ENCODE measurements around the gene DLL1.
"Not testable (repeated sequence)": the region's sequence is repeated elsewhere in the genome, so short reads cannot be mapped to it uniquely, and the experiment has no call there.

The DLL1 gene

DNA sequence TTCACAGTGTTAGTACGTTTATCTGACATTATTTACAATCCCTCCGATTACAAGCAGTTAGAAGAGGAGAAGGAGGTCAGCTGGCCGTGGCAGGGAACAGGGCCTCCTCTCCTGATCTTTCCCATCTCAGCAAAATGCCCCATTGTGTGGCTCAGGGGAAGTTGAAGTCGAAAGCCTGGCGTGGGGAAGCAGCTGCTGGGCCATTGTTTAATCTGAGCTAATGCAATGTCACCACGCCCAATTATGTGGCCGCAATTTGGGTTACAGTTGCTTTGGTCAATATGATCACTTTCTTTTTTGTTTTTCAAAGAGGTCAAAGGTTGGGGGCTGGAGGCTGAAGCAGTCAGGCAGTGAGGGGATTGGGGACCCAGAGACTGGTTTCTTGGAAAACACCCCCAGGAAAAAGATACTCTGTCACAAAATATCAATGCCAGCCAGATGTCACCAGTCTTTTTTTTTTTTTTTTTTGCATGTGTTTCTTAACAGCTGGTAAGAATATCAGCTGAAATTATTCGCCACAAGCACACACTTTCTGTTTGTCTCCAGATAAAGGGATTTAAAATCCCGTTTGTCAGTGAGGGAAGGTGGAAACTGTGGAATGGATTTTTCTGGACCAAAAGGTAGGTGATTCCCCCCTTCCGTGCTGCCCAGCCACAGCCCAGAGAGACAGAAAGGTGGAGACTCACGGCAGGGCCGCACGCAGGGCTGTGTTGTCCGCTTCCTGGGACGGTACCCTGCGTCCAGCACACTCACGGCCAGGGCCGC is 24.6 kb downstream of the DLL1 start:
- DNase-seq = no peak

DNA sequence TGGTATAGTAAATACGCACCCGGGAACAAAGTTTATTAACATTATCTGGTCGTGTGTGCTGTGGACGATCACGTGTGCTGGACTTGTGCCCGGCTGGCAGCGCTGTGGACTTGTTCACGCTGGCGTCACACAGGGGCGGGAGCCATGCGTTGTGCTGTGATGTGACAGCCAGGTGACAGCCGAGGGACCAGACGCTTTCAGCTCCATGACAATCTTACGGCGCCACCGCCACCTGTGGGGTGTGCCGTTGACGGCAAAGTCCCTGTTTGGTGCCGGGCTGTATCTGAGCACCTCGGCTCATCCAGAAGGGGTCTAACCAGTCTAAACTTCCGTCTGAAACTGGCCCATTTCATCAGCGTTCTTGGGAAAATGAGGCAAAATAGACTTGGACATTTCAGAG is 25.2 kb downstream of the DLL1 start:
- no peak for DNase-seq

DNA sequence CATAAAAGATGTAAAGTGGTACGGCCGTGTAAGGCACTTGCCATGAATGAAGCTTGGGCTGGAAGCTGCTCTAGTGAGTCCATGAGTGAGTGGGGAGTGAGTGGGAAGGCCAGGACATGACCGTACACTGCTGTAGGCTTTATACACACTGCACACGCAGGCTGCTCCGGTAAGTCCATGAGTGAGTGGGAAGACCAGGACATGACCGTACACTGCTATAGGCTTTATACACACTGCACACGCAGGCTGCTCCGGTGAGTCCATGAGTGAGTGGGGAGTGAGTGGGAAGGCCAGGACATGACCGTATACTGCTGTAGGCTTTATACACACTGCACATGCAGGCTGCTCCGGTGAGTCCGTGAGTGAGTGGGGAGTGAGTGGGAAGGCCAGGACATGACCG is 26.2 kb downstream of the DLL1 start:
- not testable (repeated sequence) for DNase-seq

DNA sequence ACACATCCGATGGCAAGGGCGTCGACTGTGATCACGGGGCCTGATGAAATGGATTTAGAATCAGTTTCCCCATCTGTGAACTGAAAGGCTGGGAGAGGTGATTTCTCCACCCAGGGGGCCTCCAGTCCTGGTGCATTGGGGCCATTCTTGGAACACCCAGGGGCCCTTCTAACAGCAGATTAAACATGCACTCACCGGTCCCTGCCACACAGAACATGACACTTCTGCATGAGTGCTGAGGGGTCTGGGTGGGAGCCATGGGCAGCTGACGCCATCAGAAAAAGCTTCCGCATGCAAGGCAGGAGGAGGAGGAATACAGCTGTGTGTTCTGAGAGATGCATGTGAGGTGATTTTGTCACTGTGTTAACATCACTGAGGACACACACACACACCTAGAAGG is 26.8 kb downstream of the DLL1 start:
- DNase-seq = no peak

DNA sequence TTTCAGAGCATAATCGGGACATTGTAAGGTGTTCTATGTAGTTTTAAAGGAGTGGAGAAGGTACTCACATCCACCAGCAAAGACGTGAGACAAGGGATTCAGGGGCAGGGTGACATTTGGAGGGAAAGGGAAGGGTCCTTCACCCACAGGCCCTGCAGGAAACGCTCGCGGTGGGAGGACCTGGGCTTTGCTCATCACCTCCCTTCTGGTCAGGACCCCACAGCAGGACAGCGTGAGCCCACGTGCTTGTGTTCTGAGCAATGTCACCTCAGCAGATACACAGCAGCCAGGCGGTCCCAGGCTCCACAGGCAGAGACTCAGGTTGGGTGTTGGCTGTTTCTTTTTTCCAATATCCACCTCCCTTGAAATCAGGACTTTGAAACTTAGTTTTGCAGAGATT is 27.5 kb downstream of the DLL1 start:
- DNase-seq = no peak

DNA sequence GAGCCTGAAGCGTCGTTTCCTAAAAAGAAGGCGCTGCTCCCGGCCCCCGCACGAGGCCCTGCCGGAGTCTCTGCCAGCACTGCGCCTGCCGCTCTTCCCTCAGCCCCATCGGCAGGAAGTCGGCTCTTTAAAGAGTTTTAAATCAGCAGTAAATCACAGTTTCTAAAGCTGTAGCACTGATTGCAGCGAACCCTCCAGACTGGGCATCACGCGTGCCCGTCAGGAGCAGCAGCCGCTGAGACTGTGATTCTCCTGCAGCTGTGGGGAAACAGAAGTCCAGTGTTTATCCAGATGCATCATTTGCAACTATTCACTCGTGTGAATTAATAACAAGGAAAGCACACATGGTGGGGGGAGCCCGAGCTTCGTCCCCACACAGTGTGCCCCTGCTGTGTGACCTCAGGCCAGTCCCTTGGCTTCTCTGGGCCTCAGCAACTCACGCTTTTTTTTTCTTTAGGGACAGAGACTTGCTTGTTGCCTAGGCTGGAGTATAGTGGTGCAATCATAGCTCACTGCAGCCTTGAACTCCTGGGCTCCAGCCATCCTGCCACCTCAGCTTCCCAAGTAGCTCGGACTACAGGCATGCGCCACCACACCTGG is 28.3 kb downstream of the DLL1 start:
- DNase-seq = no peak

DNA sequence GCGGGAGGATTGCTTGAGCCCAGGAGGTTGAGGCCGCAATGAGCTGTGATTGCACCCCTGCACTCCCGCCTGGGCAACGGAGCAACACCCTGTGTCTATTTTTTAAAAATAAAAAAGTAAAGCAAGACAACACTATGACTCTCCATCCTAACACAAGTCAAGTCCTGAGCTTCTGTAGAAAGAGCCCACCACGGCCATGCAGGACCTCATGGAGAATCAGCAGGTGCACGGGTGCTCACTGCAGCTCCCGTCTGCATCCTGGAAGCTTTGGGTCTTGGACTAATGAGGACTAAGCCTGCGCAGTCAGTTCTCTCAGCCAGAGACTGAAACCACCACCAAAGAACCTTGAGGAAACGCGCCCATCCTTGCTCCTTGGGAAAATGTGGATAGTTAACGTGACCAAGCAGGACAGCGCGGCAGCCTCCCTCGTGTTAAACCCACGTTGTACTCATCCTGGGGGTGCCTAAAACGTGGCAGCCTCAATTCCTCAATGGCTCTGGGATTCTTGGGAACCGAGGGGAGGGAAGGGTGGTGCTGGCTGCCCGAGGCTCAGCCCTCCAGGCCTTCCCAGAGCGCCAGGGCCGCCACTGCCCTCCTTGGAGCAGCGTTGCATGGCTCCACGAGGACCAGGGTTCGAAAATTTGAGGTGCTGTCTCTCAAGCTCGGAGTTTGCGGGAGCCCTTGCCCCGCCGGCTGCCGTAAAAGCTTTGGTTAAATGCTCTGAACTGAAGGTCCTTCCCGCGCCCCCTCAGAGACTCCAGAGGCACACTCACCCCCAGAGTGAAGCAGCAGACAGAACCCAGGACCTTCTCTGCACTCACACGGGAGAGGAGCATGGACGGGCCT is 29.0 kb downstream of the DLL1 start:
- DNase-seq = no peak

DNA sequence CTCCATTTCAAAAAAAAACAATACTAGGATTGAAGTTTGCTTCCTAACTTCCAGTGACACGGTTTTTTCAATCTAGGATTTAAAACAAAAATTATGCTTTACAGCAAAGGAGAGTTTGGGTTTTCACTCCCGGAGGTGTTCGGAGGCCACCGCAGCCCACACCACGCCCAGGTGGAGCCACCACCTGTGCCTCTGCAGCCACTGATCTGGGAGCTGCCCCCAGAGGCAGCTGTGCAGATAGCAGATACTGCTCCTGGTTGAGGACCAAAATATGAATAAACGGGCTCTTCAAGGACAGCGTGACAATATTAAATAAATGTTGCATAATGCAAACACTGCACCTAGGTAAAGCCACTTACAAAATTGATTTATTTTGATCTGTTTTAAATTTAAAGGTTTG is 30.2 kb downstream of the DLL1 start:
- DNase-seq = no peak

DNA sequence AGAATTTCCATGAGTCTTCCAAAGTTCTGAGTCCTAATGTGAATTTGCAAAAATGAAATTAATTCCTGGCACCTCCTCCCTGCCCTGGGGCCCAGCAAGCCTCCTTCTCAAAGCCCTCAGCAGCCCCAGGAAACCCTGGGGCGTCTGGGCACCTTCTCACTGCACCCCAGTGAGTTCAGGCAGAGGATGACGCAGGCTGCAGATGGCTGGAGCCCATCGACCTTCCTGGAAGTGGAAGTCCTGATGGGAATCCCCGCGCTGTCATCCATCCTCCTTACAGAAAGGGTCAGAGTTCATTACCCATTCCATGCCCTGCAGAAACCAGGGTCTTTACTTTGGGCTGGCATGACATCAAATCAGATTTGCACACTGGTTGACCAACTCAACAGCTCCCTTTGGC is 31.6 kb downstream of the DLL1 start:
- DNase-seq = no peak

DNA sequence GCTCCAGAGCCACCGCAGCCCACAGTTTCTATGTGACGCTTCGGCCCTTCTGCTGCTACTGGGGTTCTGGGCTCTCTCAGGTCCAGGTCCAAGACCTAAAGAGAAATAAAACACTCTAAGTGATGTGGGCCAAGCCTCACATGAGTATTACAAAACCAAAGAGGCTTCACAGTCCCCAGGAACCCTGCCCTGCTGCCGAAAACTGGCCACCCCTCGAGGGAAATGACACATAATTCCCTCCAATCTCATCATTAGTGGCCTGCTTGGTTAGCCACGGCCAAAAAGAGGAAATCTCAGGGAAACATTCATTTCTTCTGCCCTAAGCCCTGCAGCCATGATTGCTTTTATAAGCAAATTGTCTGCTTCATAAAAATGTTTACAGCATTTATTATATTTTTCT is 32.5 kb downstream of the DLL1 start:
- no peak for DNase-seq

DNA sequence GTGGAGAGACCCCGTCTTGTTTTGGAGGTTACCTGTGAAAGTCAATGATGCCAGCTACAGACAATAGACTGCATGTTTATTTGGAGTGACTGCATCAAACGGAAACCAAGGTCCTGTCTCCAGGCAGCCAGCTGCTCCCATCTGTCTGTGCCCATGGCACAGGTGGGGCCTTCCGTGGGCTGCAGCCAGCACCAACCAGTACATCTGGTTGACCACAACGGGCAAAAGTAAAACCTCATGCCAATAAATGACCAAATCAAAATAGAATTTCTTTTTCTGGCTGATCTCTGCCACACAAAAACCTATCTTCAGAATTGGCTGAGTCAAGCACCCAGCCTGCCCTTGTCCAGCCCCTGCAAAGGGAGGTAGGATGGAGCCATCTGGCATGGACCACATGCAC is 33.5 kb downstream of the DLL1 start:
- DNase-seq = no peak

DNA sequence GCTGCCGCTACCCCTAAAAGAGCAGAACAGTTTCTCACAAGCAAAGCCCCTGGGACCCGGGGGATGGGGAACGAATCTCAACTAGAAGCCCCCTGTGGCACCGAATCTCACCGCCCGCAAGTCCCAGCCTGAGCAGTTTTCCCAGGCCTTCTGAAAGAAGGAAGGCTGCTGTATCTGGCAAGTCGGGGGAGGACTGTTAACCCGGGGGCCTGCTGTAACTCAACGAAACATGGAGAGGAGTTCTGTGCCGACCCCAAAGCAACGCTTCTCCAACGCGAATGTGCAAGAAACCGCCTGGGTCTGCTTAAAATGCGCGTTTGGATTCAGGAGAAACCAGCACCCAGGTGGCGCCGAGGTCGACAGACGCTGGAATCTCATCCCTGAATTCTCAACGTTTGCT is 34.2 kb downstream of the DLL1 start:
- DNase-seq = no peak

DNA sequence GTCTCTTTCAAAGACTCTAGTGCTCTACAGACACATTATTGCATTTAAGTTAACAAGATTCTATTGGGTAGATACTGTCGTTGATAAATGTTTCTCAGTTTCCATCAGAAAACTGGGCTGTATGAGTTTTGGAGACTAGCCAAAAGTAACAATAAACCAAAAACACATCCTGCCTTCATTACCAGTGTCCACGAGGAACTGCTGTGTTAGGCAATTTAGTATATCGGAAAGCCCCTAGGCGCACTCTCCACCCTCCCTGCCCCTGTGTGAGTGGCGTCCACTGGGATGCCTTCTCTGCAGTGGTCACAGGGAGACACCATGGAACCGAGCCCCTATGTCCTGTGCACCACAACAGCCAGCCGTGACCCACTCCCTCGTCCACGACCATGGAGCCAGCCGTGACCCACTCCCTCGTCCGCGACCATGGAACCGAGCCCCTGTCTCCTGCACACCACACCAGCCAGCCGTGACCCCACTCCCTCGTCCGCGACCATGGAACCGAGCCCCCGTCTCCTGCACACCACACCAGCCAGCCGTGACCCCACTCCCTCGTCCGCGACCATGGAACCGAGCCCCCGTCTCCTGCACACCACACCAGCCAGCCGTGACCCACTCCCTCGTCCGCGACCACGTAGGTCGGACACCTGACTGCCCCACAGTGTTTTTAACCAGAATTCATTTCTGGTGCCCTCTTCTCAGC is 35.3 kb downstream of the DLL1 start:
- DNase-seq = no peak

DNA sequence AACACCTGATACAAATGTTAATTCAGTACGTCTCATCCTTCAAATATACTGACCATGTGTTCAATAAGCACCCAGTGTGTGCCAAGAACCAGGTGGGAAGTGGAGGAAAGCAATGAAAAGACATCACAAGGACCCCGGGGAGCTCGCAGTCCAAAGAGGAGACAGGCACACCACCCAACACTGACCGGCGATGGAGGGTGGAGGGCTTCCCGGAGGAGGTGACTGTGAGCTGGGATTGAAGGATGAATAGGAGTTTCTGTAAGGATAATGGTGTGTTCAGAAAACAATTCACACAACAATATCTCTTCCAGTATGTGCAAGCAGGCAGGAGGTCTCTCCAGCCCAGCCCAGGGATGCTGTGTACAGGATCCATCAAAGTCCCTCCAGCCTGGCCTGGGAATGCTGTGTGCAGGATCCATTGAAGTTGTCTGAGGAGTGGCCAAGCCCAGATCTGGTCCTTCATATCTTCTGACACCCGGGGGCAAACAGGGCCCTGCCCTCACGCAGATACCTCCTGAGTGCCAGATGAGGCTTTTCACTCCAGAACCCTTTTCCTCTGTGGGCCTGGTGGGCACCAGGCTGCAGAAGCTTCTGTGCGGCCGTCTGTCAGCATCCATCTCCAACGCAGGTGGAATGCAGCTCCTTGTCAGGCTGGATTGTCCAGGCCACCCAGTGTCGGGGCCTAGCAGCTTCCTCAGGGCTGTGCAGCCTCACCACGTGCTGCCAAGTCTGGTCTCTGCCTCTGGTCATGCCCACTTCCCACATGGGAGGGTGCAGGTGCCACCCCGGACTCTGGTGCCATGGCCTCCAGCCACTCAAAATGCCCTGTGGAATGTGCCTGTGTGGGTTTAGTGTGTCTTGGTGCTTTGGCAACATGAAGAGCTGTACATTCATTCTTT is 36.3 kb downstream of the DLL1 start:
- no peak for DNase-seq

DNA sequence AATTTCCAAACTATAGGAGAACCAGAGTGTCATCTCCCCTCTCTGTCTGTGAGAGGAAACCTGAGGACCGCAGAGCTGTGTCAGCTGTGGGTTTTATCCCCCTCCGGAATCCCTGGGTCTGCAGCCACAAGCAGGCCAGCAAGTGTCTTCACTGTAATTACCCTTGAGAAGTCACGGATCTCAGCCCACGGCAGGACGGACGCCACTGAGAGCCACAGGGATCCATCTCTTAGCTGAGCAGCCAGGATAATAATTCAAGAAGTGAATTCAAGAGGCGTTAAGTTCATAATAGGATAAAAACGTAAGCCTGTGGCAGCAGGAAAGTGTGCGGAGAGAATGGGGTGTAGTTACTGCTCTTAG is 37.0 kb downstream of the DLL1 start:
- no peak for DNase-seq

DNA sequence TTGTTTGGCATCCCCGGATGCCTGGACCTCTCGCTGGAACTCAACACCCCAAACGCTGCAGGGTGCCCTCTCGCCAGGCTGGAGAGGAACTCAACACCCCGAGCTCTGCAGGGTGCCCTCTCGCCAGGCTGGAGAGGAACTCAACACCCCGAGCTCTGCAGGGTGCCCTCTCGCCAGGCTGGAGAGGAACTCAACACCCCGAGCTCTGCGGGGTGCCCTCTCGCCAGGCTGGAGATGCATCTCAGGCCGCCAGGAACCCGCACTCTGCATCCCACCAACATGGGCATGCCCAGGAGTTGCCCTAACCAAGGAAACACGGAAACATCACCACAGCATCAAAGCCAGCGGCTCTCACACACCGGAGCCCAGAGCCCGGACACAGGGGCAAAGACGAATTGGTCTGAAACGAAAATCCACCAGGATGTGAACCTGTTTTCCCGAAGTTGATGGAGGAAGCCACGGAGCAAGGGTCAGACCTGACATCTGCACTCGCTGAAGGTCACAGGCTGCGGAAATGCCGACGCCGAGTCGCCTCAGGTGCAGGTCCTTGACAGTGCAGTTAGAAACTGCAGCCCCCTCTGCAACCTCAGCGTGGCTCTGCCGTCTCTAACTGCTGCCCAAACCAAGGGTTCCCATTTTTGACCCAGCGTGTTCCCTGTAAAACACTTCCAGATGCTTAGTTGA is 37.5 kb downstream of the DLL1 start:
- no peak for DNase-seq

DNA sequence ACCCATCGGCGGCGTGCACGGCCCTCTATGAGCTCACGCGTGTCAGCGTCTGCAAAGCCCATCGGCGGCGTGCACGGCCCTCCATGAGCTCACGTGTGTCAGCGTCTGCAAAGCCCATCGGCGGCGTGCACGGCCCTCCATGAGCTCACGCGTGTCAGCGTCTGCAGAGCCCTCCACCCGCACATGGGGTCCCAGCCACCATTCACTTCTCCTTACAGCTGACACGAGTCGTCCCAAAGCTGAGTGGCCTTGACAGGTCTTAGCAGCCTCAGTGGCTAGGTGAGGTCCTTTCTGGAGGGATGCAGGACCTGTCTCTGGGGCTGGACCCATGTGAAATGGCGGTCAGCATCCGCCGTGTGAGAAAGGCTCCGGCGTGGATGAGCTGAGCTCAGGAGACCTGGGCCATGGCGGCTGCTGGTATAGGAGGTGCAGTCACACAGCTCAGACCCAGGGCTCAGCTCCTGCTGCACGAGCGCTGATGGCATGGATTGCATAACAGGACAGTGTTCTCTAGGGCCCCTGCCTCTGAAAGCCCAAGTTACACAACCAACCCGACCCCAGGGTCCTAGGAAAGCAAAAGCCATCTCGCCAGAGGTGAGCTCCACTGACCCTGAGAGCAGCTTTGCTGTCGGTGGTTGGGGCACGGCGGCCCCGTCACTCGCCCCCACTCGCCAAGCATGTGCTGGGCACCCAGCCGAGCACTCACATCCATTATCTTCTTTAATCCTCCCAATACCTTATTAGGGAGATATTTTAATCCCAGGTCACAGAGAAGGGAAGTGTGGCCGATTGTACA is 38.9 kb downstream of the DLL1 start:
- DNase-seq = no peak

DNA sequence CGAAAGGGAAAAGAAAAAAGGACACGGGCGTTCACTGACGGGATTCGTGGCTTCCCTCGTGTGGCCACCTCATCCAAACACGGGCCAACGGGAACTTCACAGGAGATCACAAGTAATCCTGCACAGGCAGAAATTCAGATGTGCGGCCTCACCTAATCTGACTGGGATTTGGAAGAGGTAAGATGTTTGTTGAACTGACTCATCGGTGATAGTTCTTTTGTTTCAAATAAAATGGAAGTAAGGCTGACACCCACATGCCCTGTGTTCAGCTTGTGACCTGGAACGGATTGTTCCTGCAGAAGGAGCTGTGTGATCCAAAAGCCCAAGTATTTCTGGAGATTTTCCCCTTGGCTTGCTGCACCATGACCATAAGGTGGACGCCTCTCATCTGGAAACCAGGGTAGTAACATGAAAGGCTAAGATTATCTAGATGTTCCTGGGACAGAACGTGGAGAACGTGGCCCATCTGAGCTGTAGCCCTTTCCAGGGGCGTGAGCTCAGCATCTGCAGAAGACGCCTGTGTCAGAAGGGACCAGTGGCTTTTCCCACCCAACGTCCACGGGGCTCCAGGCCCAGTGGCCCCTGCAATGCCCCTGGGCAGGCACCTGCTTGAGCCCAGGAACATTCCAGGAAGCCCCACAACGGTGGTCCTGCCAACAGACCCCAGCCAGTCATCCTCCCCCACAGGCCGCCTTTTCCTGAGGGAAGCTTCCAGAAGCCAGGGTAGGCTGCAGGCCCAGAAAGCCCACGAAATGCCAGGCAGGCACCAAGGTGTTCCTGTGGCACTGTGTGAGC is 39.7 kb downstream of the DLL1 start:
- no peak for DNase-seq

DNA sequence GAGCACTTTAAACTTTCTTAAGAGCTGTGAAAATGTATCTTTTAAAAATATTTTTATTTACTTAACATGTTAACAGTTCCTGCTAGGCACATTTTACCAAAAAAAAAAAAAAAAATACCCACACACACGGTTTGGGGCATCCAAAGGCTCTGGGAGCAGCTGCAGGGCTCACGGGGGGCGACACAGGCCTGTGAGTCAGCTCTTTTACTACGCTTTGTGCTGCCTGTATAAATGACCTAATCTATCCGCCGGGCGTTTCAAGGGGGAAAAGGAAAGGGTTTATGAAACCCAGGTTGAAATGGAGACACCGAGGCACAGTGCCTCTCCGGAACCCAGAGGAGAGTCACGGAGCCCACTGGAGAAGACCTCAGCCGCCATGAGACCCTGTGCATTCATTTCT is 40.4 kb downstream of the DLL1 start:
- DNase-seq = no peak

DNA sequence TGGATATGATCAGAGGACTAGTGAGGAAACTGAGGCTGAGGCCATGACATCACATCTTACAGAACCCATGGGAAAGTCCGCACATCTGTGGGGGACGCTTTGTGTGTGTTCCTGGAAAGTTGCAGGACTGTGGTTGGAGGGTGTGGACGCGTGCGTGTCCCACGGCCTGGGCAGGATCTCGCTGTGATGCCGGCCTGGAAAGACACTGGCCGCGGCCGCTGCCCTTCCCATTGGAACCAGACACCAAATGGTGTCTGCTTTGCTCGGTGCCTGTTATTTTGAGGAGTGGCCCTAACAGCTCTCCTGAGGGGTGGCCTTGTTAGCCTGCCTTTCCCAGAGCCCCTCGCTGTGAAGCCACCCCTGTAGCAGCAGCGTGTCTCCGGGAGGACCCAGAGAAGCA is 41.1 kb downstream of the DLL1 start:
- DNase-seq = no peak
